ENCODE measurements around the gene FRMD8. TPM values are rescaled to one million over a fixed set of nuclear protein-coding genes. Genes with fewer than 3 reads are reported as not detected.

Gene FRMD8
- total and polyA plus RNA-seq, 2 of the 4 experiments (the other 2 are of a cell fraction): 11.3 to 19.8 TPM

- BruUV-seq (replicated peaks): no TSS peak
- Histone ChIP-seq H2AK5ac (ENCODE audit: low read depth, low read length) (no peak overlapping the region), H2AFZ (replicated peaks; ENCODE audit: low read length, poor library complexity) (no peak overlapping the region), H3K18ac (ENCODE audit: low read depth, low read length) (no peak overlapping the region), H2BK120ac (ENCODE audit: low read depth, low read length) (no peak overlapping the region), H2BK20ac (ENCODE audit: low read depth, low read length) (no peak overlapping the region), H4K91ac (ENCODE audit: insufficient read depth, low read depth, low read length) (no peak overlapping the region), H3K4me3 (ENCODE audit: insufficient read depth, low read depth, low read length) (no peak overlapping the region), H2BK15ac (ENCODE audit: low read depth, low read length) (no peak overlapping the region), H3K9me1 (ENCODE audit: insufficient read depth, low read length) (peaks cover 6% of the 10 kb centered on the region; the same call in 1 of the 2 replicates), H3K4ac (ENCODE audit: low read depth, low read length) (no peak overlapping the region), H3K4me2 (ENCODE audit: low read depth, low read length) (0 out of 2 replicates have a peak overlapping the region, but pooled peaks have one; percentile 26), H3K23ac (ENCODE audit: low read depth, low read length) (no peak overlapping the region), H3K9ac (ENCODE audit: low read depth, low read length) (no peak overlapping the region), H4K5ac (ENCODE audit: low read depth, low read length) (no peak overlapping the region), H4K20me1 (ENCODE audit: insufficient read depth, low read length) (peaks cover 11% of the 10 kb centered on the region), H3K36me3 (ENCODE audit: control insufficient read depth, insufficient read depth, low read length) (no peaks in the 10 kb centered on the region), H2AK9ac (replicated peaks; ENCODE audit: low read depth, low read length, poor library complexity) (no peak overlapping the region), H3K9me3 (ENCODE audit: control insufficient read depth, insufficient read depth, low read length) (no peaks in the 10 kb centered on the region), H3K4me1 (ENCODE audit: control insufficient read depth, insufficient read depth, low read length) (peaks cover 10% of the 10 kb centered on the region; the same call in 1 of the 2 replicates), H2BK5ac (ENCODE audit: low read depth, low read length, poor library complexity, severe bottlenecking) (no peak overlapping the region), H3K56ac (ENCODE audit: extremely low read depth, insufficient read depth, low read length) (no peak overlapping the region), H3K27ac (ENCODE audit: insufficient read depth, low read length) (no peak overlapping the region), H3K79me1 (ENCODE audit: low read depth in 1 of 2, low read length in 2 of 2) (peaks cover 5 to 46% of the 10 kb centered on the region in 2 experiments; a peak in 3 of 4 replicates), H3K14ac (replicated peaks; ENCODE audit: low read depth, low read length) (no peak overlapping the region), H4K8ac (ENCODE audit: low read depth in 2 of 2, low read length in 2 of 2) (no peak overlapping the region), H3K27me3 (ENCODE audit: control insufficient read depth, insufficient read depth, low read length) (no peaks in the 10 kb centered on the region)
- CTCF ChIA-PET: no interaction called here
- POLR2A ChIA-PET (ENCODE audit: unreplicated experiment): no interaction called here
- dilution Hi-C loops (cut with HindIII; ENCODE audit: low sequenced_read_pairs, unreplicated experiment) (no loop called here), intact Hi-C loops (cut with micrococcal nuclease) (no loop called here), in situ Hi-C loops (cut with MboI; ENCODE audit: low sequenced_read_pairs) (no loop called here)
- DNase-seq (no peak), ATAC-seq (ENCODE audit: low read depth) (no peak)
- WGBS, 2 experiments (ENCODE audit: extremely low coverage in 2 of 2, insufficient read length in 1 of 2): 80% methylated on average over 2 of the region's 3 CpGs; no CpG with 5 or more reads in 1 of the 2 experiments
- no peak for TF ChIP-seq ELK1 (IDR thresholded peaks at IDR 0.05; ENCODE audit: borderline replicate concordance, low read depth, low read length)
- TF ChIP-seq POLR2A (IDR thresholded peaks at IDR 0.05; ENCODE audit: low read depth, low read length): no peak
- no peak for TF ChIP-seq MXI1 (IDR thresholded peaks at IDR 0.05; ENCODE audit: borderline replicate concordance, low read depth, low read length)
- TF ChIP-seq MAFK (IDR thresholded peaks at IDR 0.05; ENCODE audit: low read depth, low read length): no peak
Measured at GRCh38 chr11:65456418-65456817, 70.0 kb downstream of the FRMD8 start.

Measured in IMR-90 (cell line).